ENCODE measurements around the gene LCOR.
"Not testable (repeated sequence)": the region's sequence is repeated elsewhere in the genome, so short reads cannot be mapped to it uniquely, and the experiment has no call there.

- TF ChIP-seq, protein P1, sequence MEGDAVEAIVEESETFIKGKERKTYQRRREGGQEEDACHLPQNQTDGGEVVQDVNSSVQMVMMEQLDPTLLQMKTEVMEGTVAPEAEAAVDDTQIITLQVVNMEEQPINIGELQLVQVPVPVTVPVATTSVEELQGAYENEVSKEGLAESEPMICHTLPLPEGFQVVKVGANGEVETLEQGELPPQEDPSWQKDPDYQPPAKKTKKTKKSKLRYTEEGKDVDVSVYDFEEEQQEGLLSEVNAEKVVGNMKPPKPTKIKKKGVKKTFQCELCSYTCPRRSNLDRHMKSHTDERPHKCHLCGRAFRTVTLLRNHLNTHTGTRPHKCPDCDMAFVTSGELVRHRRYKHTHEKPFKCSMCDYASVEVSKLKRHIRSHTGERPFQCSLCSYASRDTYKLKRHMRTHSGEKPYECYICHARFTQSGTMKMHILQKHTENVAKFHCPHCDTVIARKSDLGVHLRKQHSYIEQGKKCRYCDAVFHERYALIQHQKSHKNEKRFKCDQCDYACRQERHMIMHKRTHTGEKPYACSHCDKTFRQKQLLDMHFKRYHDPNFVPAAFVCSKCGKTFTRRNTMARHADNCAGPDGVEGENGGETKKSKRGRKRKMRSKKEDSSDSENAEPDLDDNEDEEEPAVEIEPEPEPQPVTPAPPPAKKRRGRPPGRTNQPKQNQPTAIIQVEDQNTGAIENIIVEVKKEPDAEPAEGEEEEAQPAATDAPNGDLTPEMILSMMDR (conservative IDR thresholded peaks at IDR 0.05) = not testable (repeated sequence)
- TF ChIP-seq ZFX (IDR thresholded peaks at IDR 0.05) = not testable (repeated sequence)
Observed at GRCh38 chr10:96847356-96847755, 15.3 kb downstream of the LCOR start.
